HG03439 (cell line): ENCODE results near the gene HARBI1.
A peak's percentile ranks its signal among the peaks of the same experiment; 100 is the strongest.

Source experiments
- ATAC-seq: cut with Tn5 transposase; IDR thresholded peaks from one replicate; pipeline ENCODE4 v1.9.1; 2021; ENCODE audit warnings: mild to moderate bottlenecking, moderate library complexity; ENCODE audit not compliant: unreplicated experiment

Gene HARBI1

DNA sequence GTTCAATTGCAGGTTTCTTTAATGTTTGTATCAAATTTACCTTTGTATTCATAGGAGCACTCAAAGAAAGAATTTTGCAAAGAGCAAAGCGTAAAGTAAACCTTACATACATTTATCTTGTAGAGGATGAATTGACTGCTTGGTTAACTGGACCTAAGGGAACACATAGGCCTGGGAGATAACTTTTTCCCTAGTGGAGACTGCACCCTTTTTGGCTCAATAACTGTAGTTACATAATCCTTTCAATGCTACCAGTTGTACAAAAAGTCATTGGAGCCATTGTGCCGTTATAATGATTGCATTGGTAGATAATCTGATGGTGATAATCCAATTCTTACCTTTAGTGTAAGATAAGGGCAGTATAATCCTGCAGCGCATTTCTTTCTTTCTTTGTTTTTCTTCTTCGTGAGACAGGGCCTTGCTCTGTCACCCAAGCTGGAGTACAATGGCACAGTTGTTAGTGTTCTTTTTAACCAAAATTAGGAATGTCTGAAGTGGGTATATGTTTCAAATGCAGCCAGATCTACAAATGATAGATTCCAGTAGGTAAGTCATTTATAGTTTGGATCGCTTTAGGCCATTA lies 18.6 kb upstream of the HARBI1 start:
- no peak for ATAC-seq

DNA sequence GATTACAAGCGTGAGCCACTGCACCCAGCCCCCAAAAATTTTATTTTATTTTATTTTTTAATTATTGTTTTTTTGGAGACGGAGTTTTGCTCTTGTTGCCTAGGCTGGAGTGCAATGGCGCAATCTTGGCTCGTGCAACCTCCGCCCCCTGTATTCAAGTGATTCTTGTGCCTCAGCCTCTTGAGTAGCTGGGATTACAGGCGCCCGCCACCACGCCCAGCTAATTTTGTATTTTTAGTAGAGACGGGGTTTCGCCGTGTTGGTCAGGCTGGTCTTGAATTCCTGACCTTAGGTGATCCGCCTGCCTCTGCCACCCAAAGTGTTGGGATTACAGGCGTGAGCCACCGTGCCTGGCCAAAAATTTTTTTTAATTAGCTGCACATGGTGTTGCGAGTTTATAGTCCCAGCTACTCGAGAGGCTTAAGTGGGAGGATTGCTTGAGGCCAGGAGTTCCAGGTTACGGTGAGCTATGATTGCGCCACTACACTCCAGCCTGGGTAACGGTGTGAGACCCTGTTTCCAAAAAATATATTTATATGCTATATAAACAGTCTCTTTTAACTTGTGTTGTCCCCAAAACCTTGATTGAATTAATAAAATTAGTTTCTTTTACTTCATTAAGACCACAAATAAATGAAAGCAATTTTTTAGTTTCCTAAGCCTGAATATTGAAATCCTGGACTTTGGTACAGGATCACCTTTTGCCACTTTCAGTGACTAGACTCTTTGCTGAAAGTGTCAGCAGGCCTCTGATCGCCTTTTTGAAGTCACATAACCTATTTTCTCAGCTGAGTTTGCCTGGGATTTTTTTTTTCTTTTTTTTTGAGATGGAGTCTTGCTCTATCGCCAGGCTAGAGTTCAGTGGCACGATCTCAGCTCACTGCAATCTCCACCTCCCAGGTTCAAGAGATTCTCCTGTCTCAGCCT lies 16.5 kb upstream of the HARBI1 start:
- no peak for ATAC-seq

DNA sequence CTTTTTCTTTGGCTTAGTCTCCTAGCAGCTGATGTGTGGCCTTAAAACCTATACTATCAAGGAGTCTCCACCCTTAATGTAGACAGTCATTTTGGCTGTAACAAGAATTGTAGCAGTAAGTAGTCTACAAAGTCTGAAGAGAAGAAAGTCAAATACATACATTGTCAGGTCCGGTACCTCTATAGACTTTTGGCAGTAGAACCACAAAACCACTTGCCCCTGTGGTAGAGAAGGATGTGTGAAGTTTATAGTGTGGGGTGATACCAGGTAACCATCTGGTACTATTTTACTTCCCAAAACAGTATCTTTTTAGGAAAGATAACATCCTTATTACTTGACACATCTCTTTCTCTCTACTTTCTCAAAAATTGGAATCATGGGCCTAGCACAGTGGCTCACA lies 15.5 kb upstream of the HARBI1 start:
- no peak for ATAC-seq

DNA sequence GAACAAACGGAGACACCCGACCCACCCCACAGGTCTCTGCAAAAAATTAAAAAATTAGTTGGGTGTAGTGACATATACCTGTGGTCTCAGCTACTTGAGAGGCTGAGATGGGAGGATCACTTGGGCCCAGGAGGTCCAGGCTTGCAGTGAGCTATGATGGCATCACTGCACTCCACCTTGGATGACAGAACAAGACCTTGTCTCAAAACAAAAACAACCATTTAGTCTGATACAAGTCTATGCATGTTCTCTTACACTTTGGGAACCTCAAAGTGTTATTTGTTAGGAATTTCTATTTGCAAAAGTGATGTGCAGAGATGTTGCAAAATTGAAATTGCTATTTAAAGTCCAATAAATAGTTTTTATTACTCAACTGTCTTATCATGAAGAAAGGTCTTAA lies 14.6 kb upstream of the HARBI1 start:
- no peak for ATAC-seq

DNA sequence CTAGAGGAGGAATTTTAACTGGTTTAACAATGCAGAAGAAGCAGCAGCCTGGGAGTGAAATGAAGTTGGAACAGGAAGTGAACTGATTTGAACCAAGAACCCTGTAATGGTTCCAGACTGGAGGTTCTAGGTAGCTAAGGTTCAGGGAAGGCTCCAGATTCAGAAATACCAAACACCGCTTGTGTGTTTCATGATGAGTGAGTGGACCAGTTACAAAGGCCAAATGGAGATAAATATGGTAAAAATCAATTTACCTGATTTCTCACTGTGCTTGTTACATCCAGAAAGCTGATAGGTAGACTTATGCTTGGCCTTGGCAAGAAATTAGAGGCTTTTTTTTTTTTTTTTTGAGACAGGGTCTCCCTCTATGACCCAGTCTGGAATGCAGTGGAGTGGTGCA lies 13.2 kb upstream of the HARBI1 start:
- no peak for ATAC-seq

DNA sequence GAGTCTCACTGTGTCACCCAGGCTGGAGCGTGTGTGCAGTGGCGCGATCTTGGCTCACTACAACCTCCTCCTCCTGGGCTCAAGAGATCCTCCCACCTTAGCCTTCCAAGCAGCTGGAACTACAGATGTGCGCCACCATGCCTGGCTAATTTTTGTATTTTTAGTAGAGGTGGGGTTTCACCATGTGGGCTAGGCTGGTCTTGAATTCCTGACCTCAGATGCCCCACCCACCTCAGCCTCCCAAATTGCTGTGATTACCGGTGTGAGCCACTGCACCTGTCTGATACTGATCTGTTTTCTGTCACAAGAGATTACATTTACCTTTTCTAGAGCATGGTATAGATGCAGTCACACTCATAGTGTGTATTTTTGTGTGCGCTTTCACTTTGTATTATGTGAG lies 11.9 kb upstream of the HARBI1 start:
- ATAC-seq: no peak

DNA sequence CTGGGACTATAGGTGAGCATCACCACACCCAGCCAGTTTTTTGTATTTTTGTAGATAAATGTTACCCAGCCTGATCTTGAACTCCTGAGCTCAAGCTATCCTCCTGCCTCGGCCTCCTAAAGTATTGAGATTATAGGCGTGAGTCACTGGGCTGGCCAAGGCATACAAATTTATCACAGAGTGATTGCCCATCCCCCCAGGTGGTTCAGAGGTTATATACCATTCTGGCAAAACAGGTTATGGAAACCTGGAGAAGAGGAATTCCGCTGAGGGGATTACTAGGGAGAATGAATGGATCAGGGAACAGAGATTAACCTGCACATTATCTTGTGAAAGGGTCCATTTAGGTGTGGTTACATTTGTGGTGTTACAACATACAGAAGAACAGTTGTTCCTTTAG lies 8.4 kb upstream of the HARBI1 start:
- no peak for ATAC-seq

DNA sequence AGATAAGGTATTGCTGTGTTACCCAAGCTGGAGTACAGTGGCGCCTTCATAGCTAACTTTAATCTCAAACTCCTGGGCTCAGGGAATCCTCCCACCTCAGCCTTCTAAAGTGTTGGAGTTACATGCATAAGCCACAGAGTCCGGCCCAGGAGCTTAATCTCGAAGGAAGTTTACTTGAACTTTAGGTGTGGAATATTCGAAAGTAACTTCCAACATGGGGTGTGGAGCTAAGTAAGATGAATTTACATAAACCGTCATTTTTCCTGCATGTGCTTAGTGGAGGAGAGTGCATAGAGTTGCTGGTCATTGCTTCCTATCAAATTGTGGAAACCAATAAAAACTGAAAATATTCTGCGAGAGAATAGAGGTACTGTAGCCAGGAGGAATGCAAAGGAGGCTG lies 1.8 kb upstream of the HARBI1 start:
- ATAC-seq: no peak

DNA sequence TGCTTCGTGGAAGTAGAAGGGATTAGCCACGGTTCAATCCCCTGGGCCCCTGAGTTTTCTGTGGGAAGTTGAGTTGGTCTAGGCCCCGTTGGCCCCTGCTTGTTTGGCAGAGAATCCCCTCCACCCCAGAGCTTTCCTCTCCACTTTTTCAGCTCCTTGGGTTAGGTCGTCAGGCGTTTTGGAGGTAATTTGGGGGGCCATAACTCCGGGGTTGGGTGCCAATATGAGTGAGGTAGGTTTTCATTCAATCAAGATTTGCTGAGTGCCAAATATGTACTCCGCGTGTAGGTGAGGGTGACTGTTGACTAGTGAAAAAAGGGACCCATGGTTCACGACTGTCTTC lies 916 bp upstream of the HARBI1 start:
- ATAC-seq: peak; percentile 3

DNA sequence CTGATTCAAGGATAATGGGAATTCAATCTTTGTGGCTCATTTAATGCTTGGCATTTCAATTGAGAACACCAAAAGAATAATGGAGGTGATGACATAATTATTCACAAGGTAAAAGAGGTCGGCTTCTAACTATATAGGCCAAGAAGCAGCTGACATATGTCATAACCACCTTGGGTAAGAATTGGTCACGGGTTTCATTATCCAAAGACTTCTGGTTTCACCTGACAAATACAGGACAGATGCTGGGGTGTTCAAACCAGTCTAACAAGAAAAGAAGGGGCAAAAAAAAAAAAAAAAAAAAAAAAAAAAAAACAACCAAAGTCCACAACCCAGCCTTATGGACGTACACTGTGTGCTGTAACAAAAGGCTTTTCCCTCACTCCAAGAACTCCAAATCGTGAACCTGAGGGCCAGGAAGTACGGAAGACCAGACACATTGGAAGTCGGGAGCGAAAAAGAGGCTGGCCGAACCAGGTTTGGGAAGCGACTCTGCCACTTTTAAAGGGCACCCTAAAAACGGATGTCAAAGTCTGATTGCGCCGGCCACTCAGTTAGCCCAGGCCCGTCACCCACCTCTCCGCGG lies 385 bp downstream of the HARBI1 start:
- no peak for ATAC-seq

DNA sequence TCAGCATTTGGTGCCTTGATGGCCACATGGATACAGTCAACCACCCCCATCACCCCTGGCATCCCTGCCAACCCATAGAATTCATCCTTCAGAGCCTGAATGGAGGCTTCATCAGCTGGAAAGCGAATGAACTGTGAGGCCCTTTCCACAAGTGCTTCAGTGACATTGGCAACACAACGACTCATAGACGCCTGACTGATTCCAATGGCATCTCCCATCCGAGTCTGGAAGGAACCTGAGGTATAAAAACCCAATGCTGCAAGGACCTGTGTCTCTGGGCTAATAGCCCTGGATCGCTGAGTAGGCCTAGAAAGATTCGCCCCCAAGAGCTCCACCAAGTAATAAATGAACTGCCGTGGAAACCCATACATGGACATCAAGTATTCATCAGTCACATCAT lies 1.3 kb downstream of the HARBI1 start:
- ATAC-seq: no peak

DNA sequence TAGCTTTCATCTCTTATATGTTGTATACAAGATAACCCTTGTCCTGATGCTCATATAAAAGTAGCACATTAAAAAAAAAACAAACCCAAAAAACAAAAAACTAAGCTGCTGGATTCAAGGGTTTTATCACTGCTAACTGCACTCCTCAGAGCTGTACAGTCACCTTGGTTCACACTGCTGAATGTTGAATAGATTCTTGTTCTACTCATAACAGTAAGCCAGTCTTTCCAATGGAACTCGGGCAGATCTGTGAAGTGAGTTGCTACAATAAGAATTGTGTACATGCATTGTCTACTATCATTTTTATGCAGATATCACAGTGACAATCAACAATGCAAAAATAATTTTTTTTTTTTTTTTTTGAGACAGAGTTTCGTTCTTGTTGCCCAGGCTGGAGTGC lies 4.7 kb downstream of the HARBI1 start:
- no peak for ATAC-seq

DNA sequence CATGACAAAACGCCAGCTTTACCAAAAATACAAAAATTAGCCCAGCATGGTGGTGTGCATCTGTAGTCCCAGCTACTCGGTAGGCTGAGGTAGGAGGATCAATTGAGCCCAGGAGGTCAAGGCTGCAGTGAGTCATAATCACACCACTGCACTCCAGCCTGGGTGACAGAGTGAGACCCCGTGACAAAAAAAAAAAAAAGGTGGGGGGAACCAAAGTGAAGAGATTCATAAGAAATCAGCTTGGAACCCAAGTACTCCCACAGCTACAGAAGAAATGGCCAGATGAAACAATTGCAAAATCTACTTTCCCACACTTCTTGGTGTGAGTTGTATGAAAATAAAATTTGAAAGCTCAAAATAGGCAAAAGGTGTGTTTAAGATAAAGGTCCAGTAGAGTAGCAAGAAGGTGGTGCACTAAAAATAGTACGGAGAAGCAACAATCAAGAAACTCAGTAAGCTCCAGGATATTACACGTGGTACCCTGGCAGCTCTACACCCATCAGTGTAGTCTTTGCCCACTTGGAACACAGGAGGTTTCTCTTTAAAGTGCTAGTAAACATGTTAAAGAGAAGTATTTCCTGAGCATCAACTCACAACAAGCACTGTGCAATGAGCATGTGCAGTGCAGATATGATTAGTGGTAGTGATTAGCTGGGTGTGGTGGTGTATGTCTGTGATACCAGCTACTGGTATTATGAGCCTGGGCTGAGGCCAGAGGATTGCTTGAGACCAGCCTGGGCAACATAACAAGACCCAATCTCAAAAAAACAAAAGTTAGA lies 5.3 kb downstream of the HARBI1 start:
- ATAC-seq: no peak

DNA sequence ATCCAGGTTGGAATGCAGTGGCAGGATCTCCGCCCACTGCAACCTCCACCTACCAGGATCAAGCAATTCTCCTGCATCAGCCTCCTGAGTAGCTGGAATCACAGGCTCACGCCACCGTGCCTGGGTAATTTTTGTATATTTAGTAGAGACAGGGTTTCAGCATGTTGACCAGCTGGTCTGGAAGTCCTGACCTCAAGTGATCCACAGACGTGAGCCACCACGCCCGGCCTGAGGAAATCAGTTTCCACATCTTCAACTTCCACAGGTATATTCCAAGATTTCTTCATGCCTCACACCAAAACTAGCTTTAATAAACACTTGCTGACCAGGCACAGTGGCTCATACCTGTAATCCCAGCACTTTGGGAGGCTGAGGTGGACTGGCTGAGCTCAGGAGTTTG lies 7.6 kb downstream of the HARBI1 start:
- no peak for ATAC-seq

DNA sequence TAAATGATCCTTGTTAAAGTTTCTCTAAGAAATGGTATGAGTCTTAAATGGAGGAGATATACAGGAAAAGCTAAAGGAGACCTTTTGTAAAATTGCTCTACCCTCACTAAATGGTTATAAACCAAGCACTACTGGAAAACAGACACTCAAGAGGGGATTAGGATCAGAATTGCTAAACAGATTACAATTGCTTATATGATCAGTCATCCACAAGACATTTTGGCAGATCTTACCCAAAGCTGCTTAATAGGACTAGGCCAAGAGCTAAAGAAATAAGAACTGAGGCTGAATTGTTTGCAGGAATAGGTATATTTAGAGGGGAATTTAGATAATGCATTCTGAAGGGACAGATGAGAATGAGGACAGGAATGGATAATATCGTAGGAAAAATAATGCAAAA lies 9.5 kb downstream of the HARBI1 start:
- no peak for ATAC-seq

DNA sequence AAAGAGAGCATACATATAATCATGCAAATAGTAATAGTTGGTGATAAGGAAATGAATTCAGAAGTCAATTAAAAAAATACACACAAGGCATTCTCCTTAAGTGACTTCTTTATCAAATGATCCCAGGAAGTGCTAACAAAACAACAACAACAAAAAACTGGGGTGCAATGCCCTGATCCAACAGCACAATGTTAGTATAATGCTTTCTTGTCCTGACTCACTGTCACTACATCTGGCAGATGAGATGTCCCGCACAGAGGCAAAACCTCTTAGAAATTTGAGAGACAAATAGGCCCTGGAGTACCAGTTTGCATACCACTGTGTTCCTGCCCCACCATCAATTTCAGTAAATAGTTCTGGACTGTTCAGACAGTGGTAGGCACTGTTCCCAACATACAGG lies 12.2 kb downstream of the HARBI1 start:
- no peak for ATAC-seq

DNA sequence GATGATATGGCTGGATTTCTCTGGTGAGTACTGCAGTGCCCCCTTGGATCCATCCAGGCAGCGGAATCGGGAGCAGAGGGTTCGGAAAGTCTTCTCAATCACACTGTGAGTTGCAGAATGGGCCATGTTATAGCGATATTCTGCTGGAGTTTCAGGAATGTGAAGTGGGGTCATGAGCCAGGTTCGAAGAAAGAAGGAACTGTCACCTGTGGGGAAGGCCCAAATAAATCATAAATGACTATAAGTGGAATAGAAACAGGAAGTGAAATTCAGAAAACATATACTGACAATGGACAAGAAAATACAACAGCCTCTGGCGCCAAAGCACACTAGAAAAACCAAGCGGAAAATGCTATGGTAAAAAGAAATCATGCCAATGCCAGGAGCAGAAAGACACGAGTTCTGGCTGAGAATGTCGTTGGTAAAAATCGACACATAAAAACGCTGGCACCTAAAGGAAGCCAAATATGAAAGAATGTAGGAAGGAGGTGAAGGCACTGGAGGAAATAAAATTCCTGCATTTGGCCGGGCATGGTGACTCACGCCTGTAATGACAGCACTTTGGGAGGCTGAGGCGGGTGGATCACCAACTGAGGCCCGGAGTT lies 13.2 kb downstream of the HARBI1 start:
- ATAC-seq: no peak

DNA sequence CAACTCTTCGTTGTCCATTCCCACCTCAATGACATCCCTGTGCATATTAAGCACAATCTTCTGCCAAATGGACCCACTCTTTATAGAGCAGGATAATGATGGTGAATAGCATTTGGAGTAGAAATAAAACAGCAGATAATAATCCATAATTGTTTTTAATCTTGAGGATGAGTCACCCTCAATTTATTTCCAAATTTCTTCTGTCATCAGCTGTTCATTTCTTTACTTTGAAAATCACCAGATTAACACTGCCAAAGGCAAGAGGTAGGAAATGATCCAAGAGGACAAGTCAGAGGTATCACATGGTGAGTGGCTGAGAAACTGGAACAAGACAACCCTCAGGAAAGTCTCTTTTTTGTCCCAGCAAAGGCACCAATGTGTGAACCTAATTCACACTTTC lies 15.9 kb downstream of the HARBI1 start:
- ATAC-seq: no peak

DNA sequence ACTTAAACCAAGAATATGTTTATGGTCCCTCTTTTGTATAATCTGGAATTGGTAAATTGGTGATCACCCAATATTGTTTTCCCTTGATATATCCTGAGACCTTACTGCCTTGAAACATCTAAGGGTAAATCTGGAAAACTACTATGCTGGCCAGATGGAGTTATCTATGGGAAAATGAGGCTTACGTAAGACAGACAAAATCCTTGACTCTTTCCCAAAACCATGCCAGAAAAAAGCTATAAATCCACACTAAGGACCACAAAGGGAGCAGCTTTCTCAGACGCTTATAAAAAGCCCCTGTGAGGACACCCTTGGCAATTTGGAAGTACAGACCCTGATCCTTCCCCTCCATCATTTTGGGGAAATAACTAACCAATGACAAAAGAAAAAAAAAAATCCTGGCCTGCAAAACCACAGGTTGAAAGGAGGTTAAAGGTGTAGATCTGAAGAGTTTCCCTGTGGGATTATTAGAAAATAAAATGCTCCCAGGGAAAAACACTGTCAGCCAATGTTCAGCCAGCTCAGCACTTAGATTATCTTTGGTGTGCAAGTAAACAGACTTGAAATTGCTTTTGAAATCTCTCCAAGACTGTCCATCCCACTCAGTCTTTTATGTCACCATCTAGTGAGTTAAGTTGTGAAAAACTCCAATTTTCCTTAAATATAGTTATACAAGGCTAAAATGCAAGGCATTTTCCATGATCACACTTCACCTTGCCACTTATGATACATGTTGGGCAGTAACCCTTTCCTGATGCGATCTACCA lies 16.6 kb downstream of the HARBI1 start:
- no peak for ATAC-seq
